ENCODE data around the gene KCMF1. TPM values are rescaled to one million over a fixed set of nuclear protein-coding genes. Genes with fewer than 3 reads are reported as not detected.

Gene KCMF1
- total RNA-seq, 6 donors from 2014 or later: 6.3 to 76.6 (median 47.8) TPM

- 39 to 40% methylated on average over 7 of the region's 7 CpGs for WGBS, 2 donors
- H3K4me1 ChIP-seq: peaks cover 38 to 58% (median 51%) of the 10 kb centered on the region in 4 donors
- no peaks in the 10 kb centered on the region for H3K9me3 ChIP-seq
- H3K36me3 ChIP-seq: no peaks in the 10 kb centered on the region
- peak overlapping the region in 3 of 4 donors; percentile 7 to 30 (median 23) for H3K27ac ChIP-seq
- H3K4me3 ChIP-seq: no peak overlapping the region
- H3K27me3 ChIP-seq: no peaks in the 10 kb centered on the region
- TF ChIP-seq EP300 (IDR thresholded peaks at IDR 0.05) (no peak), POLR2AphosphoS5 (IDR thresholded peaks at IDR 0.05) (no peak)
- DNase-seq (no peak), ATAC-seq (ENCODE audit: low FRiP score in 2 of 2) (no peak)
These were observed 44.8 kb downstream of the KCMF1 start for GRCh38 chr2:85015653-85016360.

DNA sequence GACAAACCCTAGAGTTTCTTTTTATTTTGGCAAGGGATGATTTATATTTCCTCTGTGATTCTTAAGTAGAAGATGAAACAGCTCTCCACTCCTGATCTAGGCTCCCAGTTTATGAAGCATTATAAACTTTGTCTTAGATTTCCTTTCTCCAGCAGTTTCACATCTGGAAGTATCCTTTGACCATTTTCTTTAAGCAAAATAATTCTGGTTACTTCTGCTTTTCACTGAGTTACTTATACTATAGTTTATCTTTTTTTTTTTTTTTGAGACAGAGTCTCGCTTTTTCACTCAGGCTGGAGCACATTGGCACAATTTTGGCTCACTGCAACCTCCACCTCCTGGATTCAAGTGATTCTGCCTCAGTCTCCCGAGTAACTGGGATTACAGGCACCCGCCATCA lies 45.5 kb downstream of the KCMF1 start:
- Histone ChIP-seq H3K27me3 (no peaks in the 10 kb centered on the region), H3K4me3 (no peak overlapping the region), H3K4me1 (peaks cover 35 to 56% (median 51%) of the 10 kb centered on the region in 4 donors), H3K9me3 (no peaks in the 10 kb centered on the region), H3K36me3 (no peaks in the 10 kb centered on the region), H3K27ac (peak overlapping the region in 1 of 4 donors; percentile 23)
- WGBS, 2 donors: 78 to 85% methylated on average over 3 of the region's 3 CpGs
- TF ChIP-seq CTCF (IDR thresholded peaks at IDR 0.05) (no peak), POLR2AphosphoS5 (IDR thresholded peaks at IDR 0.05) (no peak)
- no peak for DNase-seq
- no peak for ATAC-seq (ENCODE audit: low FRiP score in 2 of 2)

- ATAC-seq (ENCODE audit: low FRiP score in 2 of 2): no peak
- Histone ChIP-seq H3K4me1 (peaks cover 32 to 51% (median 44%) of the 10 kb centered on the region in 4 donors), H3K27ac (no peak overlapping the region), H3K4me3 (no peak overlapping the region), H3K9me3 (no peaks in the 10 kb centered on the region), H3K36me3 (peaks cover 0 to 4% (median 0%) of the 10 kb centered on the region in 4 donors), H3K27me3 (no peaks in the 10 kb centered on the region)
- DNase-seq: no peak
- no peak for TF ChIP-seq POLR2A (IDR thresholded peaks at IDR 0.05)
- no peak for TF ChIP-seq POLR2AphosphoS5 (IDR thresholded peaks at IDR 0.05)
- no peak for TF ChIP-seq CTCF (IDR thresholded peaks at IDR 0.05)
- TF ChIP-seq EP300 (IDR thresholded peaks at IDR 0.05): no peak
- WGBS, 2 donors: 24% methylated on average over 5 of the region's 5 CpGs
These were observed 46.6 kb downstream of the KCMF1 start for GRCh38 chr2:85017411-85018048.

DNA sequence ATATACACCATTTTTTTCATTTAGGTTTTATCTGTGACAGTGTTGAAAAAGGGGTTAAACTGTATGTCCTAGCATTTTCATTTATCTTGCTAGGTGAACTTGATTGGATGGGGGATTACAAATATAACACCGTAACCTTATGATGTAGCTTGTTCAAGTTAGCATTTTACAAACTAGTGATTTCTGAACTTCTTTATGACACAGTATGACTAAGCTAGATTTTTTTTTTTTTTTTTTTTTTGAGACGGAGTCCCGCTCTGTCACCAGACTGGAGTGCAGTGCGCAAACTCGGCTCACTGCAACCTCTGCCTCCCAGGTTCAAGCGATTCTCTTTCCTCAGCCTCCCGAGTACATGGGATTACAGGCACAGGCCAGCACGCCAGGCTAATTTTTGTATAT lies 47.1 kb downstream of the KCMF1 start:
- ATAC-seq (ENCODE audit: low FRiP score in 2 of 2) (no peak), DNase-seq (no peak)
- TF ChIP-seq CTCF (IDR thresholded peaks at IDR 0.05) (no peak), POLR2A (IDR thresholded peaks at IDR 0.05) (no peak), POLR2AphosphoS5 (IDR thresholded peaks at IDR 0.05) (no peak), EP300 (IDR thresholded peaks at IDR 0.05) (no peak)
- H3K4me3 ChIP-seq: no peak overlapping the region
- H3K36me3 ChIP-seq: peaks cover 0 to 4% (median 0%) of the 10 kb centered on the region in 4 donors
- no peak overlapping the region for H3K27ac ChIP-seq
- no peaks in the 10 kb centered on the region for H3K9me3 ChIP-seq
- 84 to 92% methylated on average over 8 of the region's 8 CpGs for WGBS, 2 donors
- peaks cover 32 to 45% (median 40%) of the 10 kb centered on the region in 4 donors for H3K4me1 ChIP-seq
- H3K27me3 ChIP-seq: no peaks in the 10 kb centered on the region

DNA sequence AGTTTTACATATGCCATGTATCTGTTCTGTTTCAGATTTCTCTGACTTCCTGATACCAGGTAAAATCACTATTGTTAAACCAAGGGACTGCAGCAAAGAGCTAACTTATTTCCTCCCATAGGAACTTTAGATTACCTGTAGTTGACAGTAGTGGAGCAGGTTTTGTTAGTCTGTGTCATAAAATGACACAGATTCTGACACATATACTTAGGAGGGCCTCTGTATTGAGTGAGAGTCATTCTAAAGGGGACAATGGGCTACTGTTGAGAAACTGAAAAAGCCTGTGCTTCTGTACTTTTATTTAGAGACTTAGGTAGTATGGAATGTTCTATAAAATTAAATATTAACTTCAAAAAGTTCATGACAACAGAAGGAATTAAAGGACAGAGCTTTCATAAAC lies 48.2 kb downstream of the KCMF1 start:
- ATAC-seq (ENCODE audit: low FRiP score in 2 of 2) (no peak), DNase-seq (no peak)

More for the DNA sequence above, 48.2 kb downstream of the KCMF1 start:
- H3K4me1 ChIP-seq: peaks cover 25 to 36% (median 31%) of the 10 kb centered on the region in 4 donors
- no peaks in the 10 kb centered on the region for H3K9me3 ChIP-seq
- TF ChIP-seq POLR2AphosphoS5 (IDR thresholded peaks at IDR 0.05) (no peak), POLR2A (IDR thresholded peaks at IDR 0.05) (no peak), EP300 (IDR thresholded peaks at IDR 0.05) (no peak), CTCF (IDR thresholded peaks at IDR 0.05) (no peak)
- peaks cover 0 to 4% (median 0%) of the 10 kb centered on the region in 4 donors for H3K36me3 ChIP-seq
- H3K27me3 ChIP-seq: no peaks in the 10 kb centered on the region
- no peak overlapping the region for H3K4me3 ChIP-seq
- no peak overlapping the region for H3K27ac ChIP-seq

All from upper lobe of left lung (tissue), 6 donors.